HepG2 (cell line): Measurements from ENCODE around the gene SMAP1. TPM values are rescaled to one million over a fixed set of nuclear protein-coding genes. Genes with fewer than 3 reads are reported as not detected.

Experiments used
- CHD2 ChIP-seq: IDR thresholded peaks from 2 replicates; pipeline ENCODE4 v1.6.1; 2011; ENCODE audit warnings: low read depth, low read length, improper control_type of control experiment
- FOSL2 ChIP-seq: sonication (generic); formaldehyde crosslinking; IDR thresholded peaks from 2 replicates; pipeline ENCODE4 v1.4.0; 2020; ENCODE audit warnings: missing genetic modification reagents
- PRPF4 ChIP-seq: fragments of 200-400 bp; formaldehyde crosslinking; IDR thresholded peaks from 2 replicates; pipeline ENCODE4 v1.6.1; 2016; ENCODE audit warnings: low read length, low read depth; ENCODE audit not compliant: poor library complexity, severe bottlenecking
- RFX3 ChIP-seq: IDR thresholded peaks from 2 replicates; pipeline ENCODE4 v1.6.1; 2016; ENCODE audit warnings: missing biosample characterization, missing genetic modification reagents
- ZBTB40 ChIP-seq, 2 experiments: fragments of 450-650 bp in 1 of 2; sonication (generic) in 1 of 2; formaldehyde crosslinking in 1 of 2; IDR thresholded peaks; 2 replicates each; pipeline versions ENCODE4 v1.6.1 to v1.8.0; 2016 to 2022; ENCODE audit warnings: antibody characterized with exemption in 1 of 2, mild to moderate bottlenecking in 1 of 2, missing genetic modification reagents in 1 of 2
- ZNF207 ChIP-seq: fragments of 450-650 bp; IDR thresholded peaks from 2 replicates; pipeline ENCODE4 v1.6.1; 2016; ENCODE audit warnings: antibody characterized with exemption, borderline replicate concordance
- ZNF335 ChIP-seq: sonication (generic); formaldehyde crosslinking; IDR thresholded peaks from 2 replicates; pipeline ENCODE4 v1.4.0; 2020; ENCODE audit warnings: missing genetic modification reagents
- polyA plus RNA-seq, 8 experiments: library from polyadenylated mRNA; depleted of rRNA in 3 of 8; stranded (reverse) in 7 of 8; unstranded in 1 of 8; fragments of >200 nt; fragmentation: Illumina TruSeq in 4 of 8; extraction: Trizol in 4 of 8; gene quantifications; 2 replicates each; pipeline versions ENCODE4 v1.2.1 to v1.2.3, GENCODE V29; 2011 to 2016; ENCODE audit warnings: low read depth in 4 of 8, missing spikeins in 1 of 8, mixed read lengths in 1 of 8; ENCODE audit not compliant: insufficient read depth in 1 of 8
- total RNA-seq, 5 experiments: library from RNA; depleted of rRNA; stranded (reverse); fragments of >200 nt; fragmentation: Illumina TruSeq; extraction: Trizol; gene quantifications; 2 replicates each; pipeline ENCODE4 v1.2.3, GENCODE V29; 2016; ENCODE audit warnings: low read depth in 1 of 5
- TF ChIP-seq, protein P1 (sequence below): sonication (generic); formaldehyde crosslinking; IDR thresholded peaks from 2 replicates; pipeline ENCODE4 v1.4.0; 2020; ENCODE audit warnings: missing genetic modification reagents, borderline replicate concordance
- TF ChIP-seq, protein P2 (sequence below): sonication (generic); formaldehyde crosslinking; IDR thresholded peaks from 2 replicates; pipeline ENCODE4 v1.9.0; 2021; ENCODE audit warnings: missing genetic modification reagents, borderline replicate concordance

The SMAP1 gene
- total and polyA plus RNA-seq, 2 of the 13 experiments (the other 11 are each of a cell fraction or from before 2014, with no cell fraction given) = 13.4 to 17.8 TPM

DNA sequence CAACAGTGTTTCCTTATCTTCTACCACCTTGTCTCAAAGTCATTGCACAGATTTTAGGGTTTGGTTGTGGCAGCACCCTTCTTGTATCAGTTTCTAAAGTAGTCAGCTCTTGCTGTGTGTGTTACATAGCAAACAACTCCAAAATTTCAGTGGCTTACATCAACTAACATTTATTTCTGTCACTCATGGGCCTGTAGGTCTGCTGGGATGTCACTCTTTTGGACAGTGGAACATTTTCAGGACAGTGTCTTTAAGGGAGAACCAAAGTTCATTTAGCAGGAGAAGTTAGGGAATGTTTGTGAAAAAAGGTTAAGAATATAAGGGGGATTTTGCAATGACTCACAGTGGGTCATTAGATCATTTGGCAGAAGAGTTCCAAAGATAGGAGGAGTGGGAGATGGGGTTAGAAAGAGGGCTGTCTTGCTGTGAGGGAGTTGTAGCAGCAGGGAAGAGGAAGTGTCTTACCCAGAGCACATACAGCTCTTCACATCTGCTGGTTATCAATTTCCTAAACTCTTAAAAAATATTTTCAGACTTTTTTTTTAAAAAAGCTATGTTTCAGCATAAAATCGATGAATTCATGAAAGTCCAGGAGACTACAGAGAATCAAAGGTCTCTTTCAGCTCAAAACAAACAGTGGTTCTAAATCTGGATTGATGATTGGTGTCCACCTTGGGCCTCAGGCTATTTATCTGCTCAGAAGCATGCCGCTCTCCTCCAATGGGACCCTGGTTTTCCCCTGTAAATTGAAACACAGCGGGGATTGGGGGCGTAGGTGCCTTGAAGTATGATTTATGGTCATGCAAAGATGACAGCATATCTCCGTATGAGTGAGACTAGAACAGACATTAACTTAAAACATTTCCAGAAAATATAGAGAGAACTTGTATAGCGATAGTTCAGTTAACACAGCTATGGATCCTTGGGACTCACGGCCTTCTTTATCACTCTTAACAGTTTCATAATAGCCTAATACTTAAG lies 171.9 kb downstream of the SMAP1 start (continued):
- TF ChIP-seq, protein P1, sequence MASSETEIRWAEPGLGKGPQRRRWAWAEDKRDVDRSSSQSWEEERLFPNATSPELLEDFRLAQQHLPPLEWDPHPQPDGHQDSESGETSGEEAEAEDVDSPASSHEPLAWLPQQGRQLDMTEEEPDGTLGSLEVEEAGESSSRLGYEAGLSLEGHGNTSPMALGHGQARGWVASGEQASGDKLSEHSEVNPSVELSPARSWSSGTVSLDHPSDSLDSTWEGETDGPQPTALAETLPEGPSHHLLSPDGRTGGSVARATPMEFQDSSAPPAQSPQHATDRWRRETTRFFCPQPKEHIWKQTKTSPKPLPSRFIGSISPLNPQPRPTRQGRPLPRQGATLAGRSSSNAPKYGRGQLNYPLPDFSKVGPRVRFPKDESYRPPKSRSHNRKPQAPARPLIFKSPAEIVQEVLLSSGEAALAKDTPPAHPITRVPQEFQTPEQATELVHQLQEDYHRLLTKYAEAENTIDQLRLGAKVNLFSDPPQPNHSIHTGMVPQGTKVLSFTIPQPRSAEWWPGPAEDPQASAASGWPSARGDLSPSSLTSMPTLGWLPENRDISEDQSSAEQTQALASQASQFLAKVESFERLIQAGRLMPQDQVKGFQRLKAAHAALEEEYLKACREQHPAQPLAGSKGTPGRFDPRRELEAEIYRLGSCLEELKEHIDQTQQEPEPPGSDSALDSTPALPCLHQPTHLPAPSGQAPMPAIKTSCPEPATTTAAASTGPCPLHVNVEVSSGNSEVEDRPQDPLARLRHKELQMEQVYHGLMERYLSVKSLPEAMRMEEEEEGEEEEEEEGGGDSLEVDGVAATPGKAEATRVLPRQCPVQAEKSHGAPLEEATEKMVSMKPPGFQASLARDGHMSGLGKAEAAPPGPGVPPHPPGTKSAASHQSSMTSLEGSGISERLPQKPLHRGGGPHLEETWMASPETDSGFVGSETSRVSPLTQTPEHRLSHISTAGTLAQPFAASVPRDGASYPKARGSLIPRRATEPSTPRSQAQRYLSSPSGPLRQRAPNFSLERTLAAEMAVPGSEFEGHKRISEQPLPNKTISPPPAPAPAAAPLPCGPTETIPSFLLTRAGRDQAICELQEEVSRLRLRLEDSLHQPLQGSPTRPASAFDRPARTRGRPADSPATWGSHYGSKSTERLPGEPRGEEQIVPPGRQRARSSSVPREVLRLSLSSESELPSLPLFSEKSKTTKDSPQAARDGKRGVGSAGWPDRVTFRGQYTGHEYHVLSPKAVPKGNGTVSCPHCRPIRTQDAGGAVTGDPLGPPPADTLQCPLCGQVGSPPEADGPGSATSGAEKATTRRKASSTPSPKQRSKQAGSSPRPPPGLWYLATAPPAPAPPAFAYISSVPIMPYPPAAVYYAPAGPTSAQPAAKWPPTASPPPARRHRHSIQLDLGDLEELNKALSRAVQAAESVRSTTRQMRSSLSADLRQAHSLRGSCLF (CRISPR knock-in tag) = no peak
- no peak for TF ChIP-seq ZNF335 (CRISPR knock-in tag)
- no peak for TF ChIP-seq CHD2
- no peak for TF ChIP-seq ZNF207
- TF ChIP-seq, protein P2, sequence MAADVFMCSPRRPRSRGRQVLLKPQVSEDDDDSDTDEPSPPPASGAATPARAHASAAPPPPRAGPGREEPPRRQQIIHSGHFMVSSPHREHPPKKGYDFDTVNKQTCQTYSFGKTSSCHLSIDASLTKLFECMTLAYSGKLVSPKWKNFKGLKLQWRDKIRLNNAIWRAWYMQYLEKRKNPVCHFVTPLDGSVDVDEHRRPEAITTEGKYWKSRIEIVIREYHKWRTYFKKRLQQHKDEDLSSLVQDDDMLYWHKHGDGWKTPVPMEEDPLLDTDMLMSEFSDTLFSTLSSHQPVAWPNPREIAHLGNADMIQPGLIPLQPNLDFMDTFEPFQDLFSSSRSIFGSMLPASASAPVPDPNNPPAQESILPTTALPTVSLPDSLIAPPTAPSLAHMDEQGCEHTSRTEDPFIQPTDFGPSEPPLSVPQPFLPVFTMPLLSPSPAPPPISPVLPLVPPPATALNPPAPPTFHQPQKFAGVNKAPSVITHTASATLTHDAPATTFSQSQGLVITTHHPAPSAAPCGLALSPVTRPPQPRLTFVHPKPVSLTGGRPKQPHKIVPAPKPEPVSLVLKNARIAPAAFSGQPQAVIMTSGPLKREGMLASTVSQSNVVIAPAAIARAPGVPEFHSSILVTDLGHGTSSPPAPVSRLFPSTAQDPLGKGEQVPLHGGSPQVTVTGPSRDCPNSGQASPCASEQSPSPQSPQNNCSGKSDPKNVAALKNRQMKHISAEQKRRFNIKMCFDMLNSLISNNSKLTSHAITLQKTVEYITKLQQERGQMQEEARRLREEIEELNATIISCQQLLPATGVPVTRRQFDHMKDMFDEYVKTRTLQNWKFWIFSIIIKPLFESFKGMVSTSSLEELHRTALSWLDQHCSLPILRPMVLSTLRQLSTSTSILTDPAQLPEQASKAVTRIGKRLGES (CRISPR knock-in tag) = no peak
- no peak for TF ChIP-seq ZBTB40 (IDR thresholded peaks at IDR 0.05)
- TF ChIP-seq ZBTB40 (CRISPR knock-in tag; IDR thresholded peaks at IDR 0.05) = no peak; the same call in 1 of the 2 replicates
- no peak for TF ChIP-seq PRPF4
- TF ChIP-seq RFX3 (CRISPR knock-in tag) = no peak
- peak; percentile 37; the same call in 1 of the 2 replicates for TF ChIP-seq FOSL2 (CRISPR knock-in tag)
